C4-2B (cell line): ENCODE measurements around the gene GPALPP1.

ENCODE experiments used
- H3K27ac ChIP-seq: fragments of 450-650 bp; 2 replicates; pipeline ENCODE4 v1.5.1; 2017
- CTCF ChIP-seq: fragments of 450-650 bp; conservative IDR thresholded peaks from 2 replicates; pipeline ENCODE4 v1.5.1; 2017; ENCODE audit warnings: mild to moderate bottlenecking
- ZFX ChIP-seq: fragments of 450-650 bp; IDR thresholded peaks from 2 replicates; pipeline ENCODE4 v1.6.1; 2017

GPALPP1 gene

GRCh38 chr13:44976196-44976595, 13.1 kb upstream of the GPALPP1 start:
- H3K27ac ChIP-seq, result no peak overlapping the region
- TF ChIP-seq CTCF, result no peak

DNA sequence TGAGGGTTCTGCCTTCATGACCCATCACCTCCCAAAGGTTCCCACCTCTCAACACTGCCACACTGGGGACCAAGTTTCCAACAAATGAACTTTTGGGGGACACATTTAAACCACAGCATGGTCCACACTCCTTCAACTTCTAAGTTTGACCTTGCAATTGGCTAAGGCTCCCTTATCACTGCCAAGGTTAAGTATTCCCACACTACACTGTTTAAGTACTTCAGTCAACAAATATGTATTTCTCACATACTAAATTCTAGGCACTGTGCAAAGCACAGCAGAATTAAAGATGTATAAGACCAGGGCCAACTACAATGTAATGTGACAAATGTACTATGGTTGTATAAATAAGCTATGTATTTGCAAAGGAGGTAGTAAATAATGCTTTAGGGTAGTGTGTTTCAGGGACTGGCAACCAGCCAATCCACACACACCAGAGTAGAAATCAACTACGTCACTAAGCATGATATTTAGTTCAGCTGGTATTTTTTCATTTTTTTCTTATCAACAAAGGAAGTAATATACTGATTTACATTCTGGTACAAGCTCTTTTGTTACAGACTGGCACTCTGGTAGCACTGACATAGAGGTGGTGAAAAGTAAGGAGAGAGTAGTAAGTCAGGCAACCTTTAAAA, 12.3 kb upstream of the GPALPP1 start:
- TF ChIP-seq ZFX (no peak), CTCF (no peak)

GRCh38 chr13:44978328-44978727, 11.0 kb upstream of the GPALPP1 start:
- TF ChIP-seq ZFX (no peak), CTCF (peak; percentile 23)
- H3K27ac ChIP-seq, result no peak overlapping the region

More for the DNA sequence above, 12.3 kb upstream of the GPALPP1 start:
- H3K27ac ChIP-seq, result no peak overlapping the region

DNA sequence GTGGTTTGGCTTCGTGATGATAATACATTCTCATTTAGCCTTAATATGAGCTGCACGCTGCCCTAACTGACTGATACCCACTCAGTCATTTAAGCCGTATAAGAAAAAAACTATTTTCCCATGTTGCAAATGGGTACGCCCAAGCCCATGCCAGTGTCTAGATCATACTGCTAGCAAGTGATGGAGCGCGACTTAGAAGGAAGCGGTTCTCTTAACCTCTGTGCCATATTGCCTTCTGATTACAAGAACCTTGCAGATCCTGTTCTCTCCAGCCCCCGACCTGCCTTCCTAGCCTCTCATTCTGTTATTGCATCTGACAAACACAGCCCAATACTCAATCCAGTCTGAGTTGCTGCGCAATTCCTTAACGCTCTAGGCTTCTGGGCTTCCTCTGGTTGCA, 603 bp downstream of the GPALPP1 start:
- TF ChIP-seq ZFX (peak; percentile 51), CTCF (no peak)
- H3K27ac ChIP-seq, result peak overlapping the region; percentile 80

- TF ChIP-seq ZFX (no peak), CTCF (no peak)
- H3K27ac ChIP-seq, result no peak overlapping the region
These were observed 14.1 kb downstream of the GPALPP1 start for GRCh38 chr13:45003417-45003816.

GRCh38 chr13:45004096-45004495, 14.8 kb downstream of the GPALPP1 start:
- TF ChIP-seq CTCF, result no peak
- TF ChIP-seq ZFX, result no peak
- H3K27ac ChIP-seq, result no peak overlapping the region

DNA sequence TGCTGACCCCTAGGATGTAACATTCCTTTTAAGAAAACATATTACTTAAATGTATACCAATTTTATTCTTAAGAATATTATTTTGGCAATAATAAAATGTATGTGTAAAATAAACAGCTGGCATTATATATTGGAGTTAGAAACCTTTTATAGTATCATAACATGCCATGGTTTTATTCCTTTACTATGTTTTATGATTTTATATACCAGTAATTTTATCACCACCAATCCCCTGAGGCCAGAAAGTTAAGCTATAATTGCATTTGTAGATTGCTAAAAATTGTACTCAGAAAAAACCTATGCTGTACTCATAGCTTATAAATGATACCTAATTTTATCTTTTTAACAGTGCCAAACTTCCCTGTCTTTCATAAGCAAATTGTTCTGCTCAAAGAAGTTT, 17.9 kb downstream of the GPALPP1 start:
- TF ChIP-seq ZFX, result no peak
- TF ChIP-seq CTCF, result no peak
- no peak overlapping the region for H3K27ac ChIP-seq
